ENCODE results near the gene EHBP1L1. TPM values are rescaled to one million over a fixed set of nuclear protein-coding genes. Genes with fewer than 3 reads are reported as not detected.

EHBP1L1 gene
- total RNA-seq, 1 donor from 2014 or later: 4.7 TPM

DNA sequence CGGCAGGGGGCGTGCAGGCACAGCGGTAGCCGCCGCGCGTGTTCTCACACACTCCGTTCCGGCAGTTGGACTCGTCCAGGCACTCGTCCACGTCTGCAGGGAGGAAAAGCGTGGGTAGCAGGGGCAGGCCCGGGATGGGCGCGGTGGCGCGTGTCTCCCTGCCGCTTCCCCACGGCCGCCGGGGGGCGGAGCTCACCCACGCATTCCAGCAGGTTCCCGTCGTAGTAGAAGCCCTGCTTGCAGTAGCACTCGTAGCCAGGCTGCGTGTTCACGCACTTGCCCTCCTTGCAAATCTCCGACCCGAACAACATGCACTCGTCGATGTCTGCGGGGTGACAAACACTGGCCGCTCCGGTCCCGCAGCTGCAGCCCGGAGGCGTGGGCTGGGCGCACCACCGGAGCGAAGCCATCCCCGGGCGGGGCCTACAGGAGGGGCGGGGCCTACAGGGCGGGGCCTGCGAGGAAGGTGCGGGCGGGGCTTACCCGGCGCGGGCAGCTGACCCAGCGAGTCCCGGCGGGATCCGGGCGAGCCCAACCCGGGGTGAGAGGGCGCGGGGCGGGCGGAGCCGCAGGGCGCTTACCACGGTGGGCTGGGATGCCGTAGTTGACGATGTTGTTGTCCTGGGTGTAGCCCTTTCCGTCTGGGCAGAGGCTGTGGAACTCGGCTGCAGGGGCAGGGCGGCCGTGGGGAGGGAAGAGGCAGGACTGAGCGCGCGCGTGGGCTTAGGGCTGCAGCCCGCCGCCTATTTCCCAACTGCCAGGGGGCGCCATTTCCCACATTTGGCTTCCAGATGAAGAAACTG lies 35.4 kb upstream of the EHBP1L1 start:
- Mint-ChIP-seq H3K36me3 (ENCODE audit: low read depth, unreplicated experiment) (peaks cover 17% of the 10 kb centered on the region), H3K4me3 (ENCODE audit: unreplicated experiment) (peak overlapping the region; percentile 83), H3K4me1 (ENCODE audit: unreplicated experiment) (peaks cover 2% of the 10 kb centered on the region), H3K27ac (ENCODE audit: unreplicated experiment) (no peak overlapping the region), H3K9me3 (ENCODE audit: unreplicated experiment) (no peaks in the 10 kb centered on the region), H3K27me3 (ENCODE audit: unreplicated experiment) (peaks cover 29% of the 10 kb centered on the region)
- peak; percentile 88 for TF ChIP-seq CTCF (IDR thresholded peaks at IDR 0.05; ENCODE audit: unreplicated experiment)
- peak; percentile 88 for DNase-seq (ENCODE audit: low spot score)

DNA sequence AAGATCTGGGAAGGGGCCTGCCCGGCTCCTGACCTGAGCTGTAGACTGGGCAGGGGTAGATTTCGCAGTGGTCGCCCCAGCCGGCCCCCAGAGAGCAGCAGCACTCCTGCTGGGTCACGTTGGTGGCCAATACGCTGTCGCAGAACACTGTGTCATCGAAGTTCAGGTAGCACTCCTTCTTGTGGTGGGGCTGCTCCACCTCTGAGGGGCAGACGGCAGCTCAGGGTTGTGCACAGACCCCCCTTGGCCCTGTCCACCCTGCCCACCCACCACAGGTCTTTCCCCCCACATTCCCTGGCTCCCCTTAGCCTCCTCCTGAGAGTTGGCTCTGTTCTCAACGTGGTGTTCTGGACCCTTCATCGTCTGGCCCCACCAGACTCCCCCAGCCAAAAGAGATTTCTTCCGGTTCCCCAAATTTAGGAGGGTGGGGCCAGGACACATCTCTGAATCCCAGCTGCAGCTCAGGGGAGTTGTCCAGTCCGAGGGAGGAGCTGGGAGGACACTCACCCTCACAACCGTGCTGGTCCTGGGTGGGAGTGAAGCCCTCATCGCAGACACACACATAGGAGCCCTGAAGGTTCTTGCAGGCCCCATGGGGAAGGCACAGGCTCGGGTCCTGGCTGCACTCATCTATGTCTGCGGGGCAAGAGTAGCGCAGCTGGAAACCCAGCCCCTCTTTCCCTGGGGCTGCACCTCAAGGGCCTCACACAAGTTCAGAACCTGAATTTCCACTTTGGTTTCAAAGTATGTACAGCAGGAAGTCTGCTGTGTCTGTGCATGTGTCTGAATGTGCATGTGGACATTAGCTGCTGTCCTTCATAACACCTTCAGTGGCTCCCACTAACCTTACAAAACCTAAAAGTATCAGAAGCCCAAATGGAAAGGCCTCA lies 34.5 kb upstream of the EHBP1L1 start:
- H3K36me3 Mint-ChIP-seq (ENCODE audit: low read depth, unreplicated experiment): peaks cover 13% of the 10 kb centered on the region
- peaks cover 8% of the 10 kb centered on the region for H3K4me1 Mint-ChIP-seq (ENCODE audit: unreplicated experiment)
- H3K9me3 Mint-ChIP-seq (ENCODE audit: unreplicated experiment): no peaks in the 10 kb centered on the region
- peaks cover 33% of the 10 kb centered on the region for H3K27me3 Mint-ChIP-seq (ENCODE audit: unreplicated experiment)
- peak overlapping the region; percentile 30 for H3K27ac Mint-ChIP-seq (ENCODE audit: unreplicated experiment)
- peak overlapping the region; percentile 83 for H3K4me3 Mint-ChIP-seq (ENCODE audit: unreplicated experiment)
- TF ChIP-seq CTCF (IDR thresholded peaks at IDR 0.05; ENCODE audit: unreplicated experiment): peak; percentile 33
- no peak for DNase-seq (ENCODE audit: low spot score)

- peak overlapping the region; percentile 65 for H3K4me3 Mint-ChIP-seq (ENCODE audit: unreplicated experiment)
- peaks cover 9% of the 10 kb centered on the region for H3K36me3 Mint-ChIP-seq (ENCODE audit: low read depth, unreplicated experiment)
- H3K27ac Mint-ChIP-seq (ENCODE audit: unreplicated experiment): peak overlapping the region; percentile 54
- peaks cover 26% of the 10 kb centered on the region for H3K27me3 Mint-ChIP-seq (ENCODE audit: unreplicated experiment)
- TF ChIP-seq CTCF (IDR thresholded peaks at IDR 0.05; ENCODE audit: unreplicated experiment): no peak
- DNase-seq (ENCODE audit: low spot score): no peak
- no peaks in the 10 kb centered on the region for H3K9me3 Mint-ChIP-seq (ENCODE audit: unreplicated experiment)
- H3K4me1 Mint-ChIP-seq (ENCODE audit: unreplicated experiment): peaks cover 8% of the 10 kb centered on the region
These were observed 33.0 kb upstream of the EHBP1L1 start for GRCh38 chr11:65542738-65543390.

DNA sequence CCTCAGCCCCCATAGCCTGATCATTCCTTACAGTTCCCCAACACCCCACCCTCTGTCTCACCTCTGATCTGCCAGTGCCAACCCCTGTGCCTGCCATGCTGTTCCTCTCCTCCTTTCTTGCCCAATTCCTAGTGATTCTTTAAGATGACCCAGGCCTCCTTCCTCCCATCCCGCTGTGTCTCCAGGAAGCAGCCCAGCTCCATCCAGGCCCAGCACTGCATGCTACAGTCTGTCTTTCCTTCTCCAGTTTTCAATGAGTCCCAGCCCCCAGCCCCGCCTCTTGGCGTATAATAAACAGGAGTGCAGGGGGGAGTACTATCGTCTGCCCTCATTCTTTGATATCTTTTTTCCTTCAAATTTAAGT lies 30.0 kb upstream of the EHBP1L1 start:
- peaks cover 21% of the 10 kb centered on the region for H3K4me1 Mint-ChIP-seq (ENCODE audit: unreplicated experiment)
- H3K9me3 Mint-ChIP-seq (ENCODE audit: unreplicated experiment): no peaks in the 10 kb centered on the region
- H3K4me3 Mint-ChIP-seq (ENCODE audit: unreplicated experiment): peak overlapping the region; percentile 8
- H3K27me3 Mint-ChIP-seq (ENCODE audit: unreplicated experiment): peaks cover 30% of the 10 kb centered on the region
- DNase-seq (ENCODE audit: low spot score): no peak
- no peak overlapping the region for H3K27ac Mint-ChIP-seq (ENCODE audit: unreplicated experiment)
- no peak for TF ChIP-seq CTCF (IDR thresholded peaks at IDR 0.05; ENCODE audit: unreplicated experiment)
- H3K36me3 Mint-ChIP-seq (ENCODE audit: low read depth, unreplicated experiment): peaks cover 9% of the 10 kb centered on the region

All from endothelial cell (in vitro differentiated cells).